Lower leg skin (tissue), 4 donors: ENCODE results near the gene ZFP90. TPM values are rescaled to one million over a fixed set of nuclear protein-coding genes. Genes with fewer than 3 reads are reported as not detected.

Experiments
- DNase-seq, 2 donors: peaks; one replicate each; pipeline ENCODE4 v3.0.0-alpha.2; 2019; ENCODE audit warnings: low spot score in 2 of 2
- H3K4me3 ChIP-seq: fragments of 200-600 bp; sonication (generic); 2 replicates; pipeline ENCODE4 v1.5.1; 2017; ENCODE audit warnings: mild to moderate bottlenecking, low read depth; ENCODE audit not compliant: poor library complexity, severe bottlenecking
- CTCF ChIP-seq, 3 donors: fragments of 450-650 bp; IDR thresholded peaks; one replicate each; pipeline ENCODE4 v1.5.1; 2016; ENCODE audit warnings: antibody characterized with exemption in 3 of 3, mild to moderate bottlenecking in 3 of 3, moderate library complexity in 2 of 3
- POLR2A ChIP-seq, 2 donors: fragments of 450-650 bp; IDR thresholded peaks; one replicate each; pipeline ENCODE4 v1.6.1; 2016 to 2017; ENCODE audit warnings: antibody characterized with exemption in 2 of 2, mild to moderate bottlenecking in 1 of 2, moderate library complexity in 1 of 2
- WGBS, 2 donors: methylation state at CpG; one replicate each; pipeline ENCODE4 v1.1.5; 2018; 5-methylcytosine and 5-hydroxymethylcytosine counted together
- intact Hi-C: fragments of 100-400 bp; cut with DNase I; formaldehyde crosslinking; loops from one replicate; pipeline ENCODE4 v1.15.0; 2023; ENCODE audit warnings: low total_unique reads
- total RNA-seq, 4 donors: library from RNA; depleted of rRNA; stranded (reverse); fragments of >200 nt; gene quantifications; one replicate each; pipeline ENCODE4 v1.1.0, GENCODE V29; 2016

ZFP90 gene
- total RNA-seq, 4 donors from 2014 or later = 14.5 to 32.6 (median 18.5) TPM

GRCh38 chr16:68617734-68618133 lies 78.6 kb downstream of the ZFP90 start:
- H3K4me3 ChIP-seq = no peak overlapping the region
- no peak for DNase-seq
- WGBS, 2 donors = 69 to 71% methylated on average over 7 of the region's 7 CpGs
- TF ChIP-seq CTCF (IDR thresholded peaks at IDR 0.05) (no peak), POLR2A (IDR thresholded peaks at IDR 0.05) (no peak)
- intact Hi-C loops = no loop called here

Other genes starting within 250 kb of the ZFP90 start
- gene SLC7A6OS, start 228.3 kb upstream of the ZFP90 start, total RNA-seq = 10 to 100 TPM; 10.1 to 14.9 (median 11.0) TPM
- 10 to 100 TPM; 29.9 to 62.4 (median 45.9) TPM for gene PRMT7, start 228.3 kb upstream of the ZFP90 start, total RNA-seq
- 100 to 1,000 TPM in 1 of 4 donors, 10 to 100 TPM in 3; 30.2 to 135 (median 58.3) TPM for gene SMPD3, start 90.8 kb upstream of the ZFP90 start, total RNA-seq
- 10 to 100 TPM; 34.1 to 43.9 (median 39.7) TPM for gene CDH3, start 106.0 kb downstream of the ZFP90 start, total RNA-seq
- gene CDH1, start 198.0 kb downstream of the ZFP90 start, total RNA-seq = 100 to 1,000 TPM; 156 to 243 (median 188) TPM